Measurements from ENCODE around the gene GFPT1. TPM values are rescaled to one million over a fixed set of nuclear protein-coding genes. Genes with fewer than 3 reads are reported as not detected.

Gene GFPT1
- total RNA-seq, 1 donor from 2014 or later: 30.0 TPM

GRCh38 chr2:69400121-69400520, 13.1 kb upstream of the GFPT1 start:
- Mint-ChIP-seq H3K27ac (ENCODE audit: unreplicated experiment) (no peak overlapping the region), H3K36me3 (ENCODE audit: low read depth) (peaks cover 23% of the 10 kb centered on the region), H3K27me3 (ENCODE audit: low read depth) (no peaks in the 10 kb centered on the region), H3K4me3 (no peak overlapping the region), H3K9me3 (peaks cover 5% of the 10 kb centered on the region), H3K4me1 (no peaks in the 10 kb centered on the region)
- no peak for DNase-seq (ENCODE audit: low read depth, low spot score)
- no peak for TF ChIP-seq CTCF (conservative IDR thresholded peaks at IDR 0.05)

GRCh38 chr2:69397234-69397633, 10.2 kb upstream of the GFPT1 start:
- H3K4me1 Mint-ChIP-seq: no peaks in the 10 kb centered on the region

GRCh38 chr2:69395866-69396265, 8.8 kb upstream of the GFPT1 start:
- Mint-ChIP-seq H3K4me1 (no peaks in the 10 kb centered on the region), H3K9me3 (no peaks in the 10 kb centered on the region)

More at GRCh38 chr2:69397234-69397633, 10.2 kb upstream of the GFPT1 start:
- Mint-ChIP-seq H3K9me3 (no peaks in the 10 kb centered on the region), H3K36me3 (ENCODE audit: low read depth) (peaks cover 23% of the 10 kb centered on the region), H3K4me3 (no peak overlapping the region), H3K27ac (ENCODE audit: unreplicated experiment) (no peak overlapping the region), H3K27me3 (ENCODE audit: low read depth) (no peaks in the 10 kb centered on the region)
- DNase-seq (ENCODE audit: low read depth, low spot score): no peak
- no peak for TF ChIP-seq CTCF (conservative IDR thresholded peaks at IDR 0.05)

GRCh38 chr2:69393963-69394362, 6.9 kb upstream of the GFPT1 start:
- no peak overlapping the region for H3K27ac Mint-ChIP-seq (ENCODE audit: unreplicated experiment)
- no peak for DNase-seq (ENCODE audit: low read depth, low spot score)
- TF ChIP-seq CTCF (conservative IDR thresholded peaks at IDR 0.05): no peak
- no peaks in the 10 kb centered on the region for H3K27me3 Mint-ChIP-seq (ENCODE audit: low read depth)
- peaks cover 16% of the 10 kb centered on the region for H3K36me3 Mint-ChIP-seq (ENCODE audit: low read depth)
- no peaks in the 10 kb centered on the region for H3K9me3 Mint-ChIP-seq
- H3K4me3 Mint-ChIP-seq: peak overlapping the region; percentile 7
- H3K4me1 Mint-ChIP-seq: peaks cover 13% of the 10 kb centered on the region

More at GRCh38 chr2:69395866-69396265, 8.8 kb upstream of the GFPT1 start:
- peaks cover 19% of the 10 kb centered on the region for H3K36me3 Mint-ChIP-seq (ENCODE audit: low read depth)
- no peak overlapping the region for H3K4me3 Mint-ChIP-seq
- no peak overlapping the region for H3K27ac Mint-ChIP-seq (ENCODE audit: unreplicated experiment)
- H3K27me3 Mint-ChIP-seq (ENCODE audit: low read depth): no peaks in the 10 kb centered on the region
- no peak for DNase-seq (ENCODE audit: low read depth, low spot score)
- TF ChIP-seq CTCF (conservative IDR thresholded peaks at IDR 0.05): no peak

DNA sequence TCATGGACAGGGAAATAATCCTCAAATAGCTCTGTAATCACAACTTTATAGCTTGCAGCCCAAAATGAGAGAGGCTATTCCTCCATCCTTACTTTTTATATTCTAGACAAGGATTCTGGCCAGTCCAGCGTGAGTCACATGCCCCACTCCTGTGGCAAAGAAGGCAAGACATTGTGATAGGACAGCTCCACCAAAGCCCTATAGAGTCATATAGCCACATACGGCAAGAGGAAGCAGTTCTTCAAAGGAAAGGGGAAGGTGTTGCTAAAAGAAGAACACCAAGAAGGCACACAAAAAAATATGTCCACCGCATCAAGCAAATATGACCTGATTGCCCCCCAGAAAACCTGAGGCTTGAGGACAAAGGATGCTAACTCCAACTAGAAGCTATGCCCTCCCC, 3.4 kb upstream of the GFPT1 start:
- H3K9me3 Mint-ChIP-seq: no peaks in the 10 kb centered on the region
- H3K4me3 Mint-ChIP-seq: no peak overlapping the region
- no peak for DNase-seq (ENCODE audit: low read depth, low spot score)
- no peak overlapping the region for H3K27ac Mint-ChIP-seq (ENCODE audit: unreplicated experiment)
- peaks cover 13% of the 10 kb centered on the region for H3K36me3 Mint-ChIP-seq (ENCODE audit: low read depth)
- no peak for TF ChIP-seq CTCF (conservative IDR thresholded peaks at IDR 0.05)
- peaks cover 38% of the 10 kb centered on the region for H3K4me1 Mint-ChIP-seq
- no peaks in the 10 kb centered on the region for H3K27me3 Mint-ChIP-seq (ENCODE audit: low read depth)

GRCh38 chr2:69390001-69390400, 3.0 kb upstream of the GFPT1 start:
- Mint-ChIP-seq H3K27me3 (ENCODE audit: low read depth) (no peaks in the 10 kb centered on the region), H3K9me3 (no peaks in the 10 kb centered on the region), H3K4me3 (no peak overlapping the region), H3K36me3 (ENCODE audit: low read depth) (peaks cover 13% of the 10 kb centered on the region), H3K27ac (ENCODE audit: unreplicated experiment) (no peak overlapping the region), H3K4me1 (peaks cover 38% of the 10 kb centered on the region)
- no peak for DNase-seq (ENCODE audit: low read depth, low spot score)
- TF ChIP-seq CTCF (conservative IDR thresholded peaks at IDR 0.05): no peak

All from neural crest cell (in vitro differentiated cells).